Epidermal melanocyte (primary cell): ENCODE measurements around the gene AGXT2.
"Not testable (repeated sequence)": the region's sequence is repeated elsewhere in the genome, so short reads cannot be mapped to it uniquely, and the experiment has no call there.

Experiments used
- DNase-seq: peaks from one replicate; pipeline ENCODE4 v3.0.0; 2011; ENCODE audit warnings: low spot score; ENCODE audit not compliant: insufficient read length

The AGXT2 gene

DNA sequence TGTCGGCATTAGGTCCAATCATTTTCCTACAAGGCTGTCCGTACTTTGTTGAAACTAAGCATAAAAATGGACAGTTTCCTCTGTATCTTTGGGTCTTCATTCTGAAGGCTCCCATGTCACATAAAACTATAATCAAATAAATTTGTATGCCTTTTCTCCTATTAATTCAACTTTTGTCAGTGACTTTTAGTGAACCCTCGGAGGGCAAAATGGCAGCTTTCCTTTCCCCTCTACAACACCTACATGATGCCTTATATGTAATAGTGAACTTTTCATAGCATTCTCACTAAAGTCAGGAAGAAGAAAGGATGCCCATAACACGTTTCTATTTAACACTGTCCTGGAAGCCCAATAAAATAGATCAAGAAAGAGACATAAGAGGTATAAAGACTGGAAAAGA is 5.1 kb upstream of the AGXT2 start:
- no peak for DNase-seq

GRCh38 chr5:35050541-35051126 is 2.9 kb upstream of the AGXT2 start:
- no peak for DNase-seq

DNA sequence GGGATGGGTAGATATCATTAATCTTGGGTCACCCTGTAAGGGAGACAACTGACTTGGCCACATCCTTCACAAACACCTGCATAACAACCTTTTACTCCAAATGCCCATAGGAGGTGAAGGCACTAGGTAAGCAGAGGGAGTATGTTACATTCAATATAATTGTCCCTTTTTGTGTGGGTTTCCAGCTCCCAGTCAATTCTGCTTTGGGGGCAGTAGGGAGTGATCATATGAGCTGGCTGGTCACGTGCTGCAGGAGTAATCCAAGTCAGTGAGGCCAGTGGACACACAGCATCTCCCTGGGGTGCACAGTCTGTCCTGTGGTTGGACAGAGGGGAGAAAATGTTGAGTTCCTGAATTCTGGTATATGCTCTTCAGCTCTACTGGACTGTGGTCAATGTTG is 1.2 kb upstream of the AGXT2 start:
- no peak for DNase-seq

DNA sequence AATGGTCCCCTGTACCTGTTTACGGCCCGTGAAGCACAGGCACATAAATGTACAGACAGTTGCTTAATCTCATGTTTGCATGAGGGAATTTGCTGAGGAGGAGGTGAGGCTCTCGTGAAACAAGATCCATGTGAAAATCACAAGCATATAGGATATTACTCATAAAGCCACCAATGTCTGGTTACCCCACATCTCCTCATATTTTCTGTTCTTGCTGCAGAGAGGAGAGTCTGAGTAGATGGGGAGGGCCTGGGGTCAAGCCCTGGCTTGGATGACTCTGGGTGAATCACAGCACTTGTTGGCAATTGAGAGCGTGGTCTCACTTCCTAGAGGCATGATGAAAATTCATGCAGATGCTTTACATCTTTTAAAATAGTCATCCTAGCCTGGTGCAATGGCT is 975 bp downstream of the AGXT2 start:
- no peak for DNase-seq

DNA sequence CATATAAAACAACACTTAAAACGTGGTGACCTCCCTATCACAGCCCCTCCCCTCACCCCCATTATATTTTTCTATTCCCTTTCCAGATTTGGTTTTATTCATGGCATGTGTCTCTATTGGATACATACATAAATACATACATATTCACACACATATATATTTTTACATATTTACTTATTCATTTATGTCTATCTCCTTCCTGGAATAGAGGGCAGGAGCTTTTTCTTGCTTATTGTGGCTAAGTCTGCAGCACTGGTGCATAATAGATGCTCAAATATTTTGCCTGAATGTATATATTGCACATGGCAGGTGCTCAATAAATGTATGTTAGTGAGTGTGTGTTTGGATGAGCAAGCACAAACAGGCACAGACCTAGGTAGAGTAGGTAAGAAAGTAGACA is 2.5 kb downstream of the AGXT2 start:
- DNase-seq, result no peak

GRCh38 chr5:35044649-35045048 is 3.1 kb downstream of the AGXT2 start:
- DNase-seq, result no peak

- DNase-seq, result no peak
Measured at GRCh38 chr5:35042781-35043180, 5.0 kb downstream of the AGXT2 start.

DNA sequence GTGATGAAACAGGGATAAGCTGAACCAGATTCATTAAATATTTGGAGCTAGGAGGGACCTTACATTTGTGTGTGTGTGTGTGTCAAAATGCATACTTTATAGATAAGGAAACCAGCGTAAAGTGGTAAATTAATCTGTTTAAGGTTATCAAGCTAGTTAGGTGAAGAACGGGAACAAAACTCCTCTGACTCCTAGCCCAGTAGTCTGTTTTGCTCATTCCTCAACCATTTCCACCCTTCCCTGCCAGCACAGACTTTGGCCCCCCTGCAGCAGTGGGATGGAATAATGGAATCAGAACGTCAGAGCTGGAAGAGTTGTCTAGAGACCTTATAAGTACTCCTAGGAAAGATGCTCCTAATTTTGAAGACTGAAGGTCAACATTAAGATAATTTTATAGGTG is 6.5 kb downstream of the AGXT2 start:
- DNase-seq, result no peak

DNA sequence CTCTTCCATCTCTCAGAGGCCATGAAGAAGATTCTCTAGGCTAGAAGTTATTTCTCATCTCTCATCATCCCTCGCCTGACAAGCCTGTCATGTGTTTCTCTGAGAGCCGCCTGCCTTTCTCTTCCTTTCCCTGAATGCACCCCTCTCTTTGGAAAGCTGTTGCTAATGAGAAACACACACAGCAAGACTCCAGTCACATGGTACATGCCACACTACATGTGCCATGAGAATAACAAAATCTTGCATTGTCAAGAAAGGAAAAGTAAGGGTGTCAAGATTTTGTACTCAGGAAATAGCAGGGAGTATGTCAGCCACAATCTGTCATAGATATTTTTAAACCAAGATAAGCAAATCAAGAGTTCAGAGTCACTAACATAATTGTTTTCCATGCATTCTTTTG is 8.9 kb downstream of the AGXT2 start:
- no peak for DNase-seq

- DNase-seq, result no peak
Measured at GRCh38 chr5:35036536-35036935, 11.2 kb downstream of the AGXT2 start.

DNA sequence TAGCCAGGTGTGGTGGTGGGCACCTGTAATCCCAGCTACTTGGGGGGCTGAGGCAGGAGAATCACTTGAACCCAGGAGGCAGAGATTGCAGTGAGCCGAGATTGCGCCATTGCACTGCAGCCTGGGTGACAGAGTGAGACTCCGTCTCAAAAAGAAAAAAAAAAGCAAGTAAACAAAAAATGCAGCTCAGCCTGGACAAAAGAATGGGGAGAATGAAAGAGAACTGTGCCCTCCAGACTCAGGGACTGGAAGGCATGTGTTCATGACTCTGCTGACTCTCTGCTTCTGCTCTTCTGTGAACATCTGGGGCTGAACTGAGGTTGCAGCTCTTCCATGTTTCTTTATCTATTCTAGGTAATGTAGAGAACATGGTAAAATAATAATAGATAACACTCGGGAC is 11.8 kb downstream of the AGXT2 start:
- not testable (repeated sequence) for DNase-seq

- no peak for DNase-seq
Measured at GRCh38 chr5:35035271-35035670, 12.5 kb downstream of the AGXT2 start.

- no peak for DNase-seq
Measured at GRCh38 chr5:35032356-35032755, 15.4 kb downstream of the AGXT2 start.

DNA sequence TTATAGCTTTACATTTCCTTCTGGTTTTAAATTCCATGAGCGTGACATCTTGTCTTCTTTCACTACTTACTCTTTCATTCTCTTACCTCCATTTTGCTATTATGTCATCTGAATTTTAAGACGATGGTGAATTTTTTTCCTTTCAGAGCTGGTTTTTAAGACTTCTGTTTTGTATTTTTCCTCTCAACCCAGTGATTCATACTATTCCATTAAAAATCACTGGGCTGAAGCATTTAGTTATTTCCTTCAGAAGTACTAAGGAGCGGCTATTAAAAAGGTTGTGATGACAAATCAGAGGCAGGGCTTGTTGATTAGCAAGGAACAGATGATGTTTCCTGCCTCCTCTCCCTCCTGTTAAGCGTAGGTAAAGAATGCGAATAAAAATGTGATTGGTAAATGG is 16.5 kb downstream of the AGXT2 start:
- DNase-seq, result no peak

- no peak for DNase-seq
Measured at GRCh38 chr5:35030426-35031100, 17.2 kb downstream of the AGXT2 start.

DNA sequence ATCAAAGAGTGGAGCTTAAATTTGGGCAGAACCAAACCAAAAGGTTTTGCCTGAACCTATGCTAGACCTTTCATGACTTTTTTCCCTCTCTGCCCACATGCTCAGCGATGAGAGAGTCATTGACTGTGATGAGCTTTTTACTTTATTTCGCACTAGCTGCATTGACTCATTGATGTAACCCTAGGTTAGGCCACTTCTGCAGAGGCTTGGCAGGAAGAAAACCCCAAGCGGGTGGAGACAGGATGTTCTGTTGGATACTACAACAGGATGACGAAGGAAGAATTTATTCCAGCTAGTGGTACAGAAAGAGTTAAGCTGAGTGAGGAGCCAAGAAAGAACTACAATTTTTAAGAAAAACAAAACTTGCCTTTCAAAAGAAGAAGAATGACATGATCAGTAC is 18.4 kb downstream of the AGXT2 start:
- no peak for DNase-seq

DNA sequence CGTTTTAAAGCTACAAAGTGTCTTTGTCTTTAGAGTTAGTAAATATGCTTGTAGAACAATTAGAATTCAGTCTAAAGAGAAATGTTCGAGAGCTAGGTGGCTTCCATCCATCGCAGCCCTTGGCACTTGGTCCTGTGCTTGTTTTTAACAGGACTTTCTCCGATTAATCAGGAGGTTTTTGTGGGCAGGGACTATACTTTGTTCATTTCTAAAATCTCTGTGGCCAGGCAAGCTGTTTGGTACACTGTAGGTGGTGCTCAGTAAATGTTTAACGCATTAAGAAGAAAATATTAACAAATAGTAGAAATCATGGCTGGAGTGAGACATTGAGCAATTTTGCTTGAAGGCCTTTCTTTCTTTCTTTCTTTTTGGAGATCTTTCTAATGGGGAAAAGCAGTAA is 20.8 kb downstream of the AGXT2 start:
- DNase-seq, result no peak

- DNase-seq, result no peak
Measured at GRCh38 chr5:35026280-35026840, 21.4 kb downstream of the AGXT2 start.

DNA sequence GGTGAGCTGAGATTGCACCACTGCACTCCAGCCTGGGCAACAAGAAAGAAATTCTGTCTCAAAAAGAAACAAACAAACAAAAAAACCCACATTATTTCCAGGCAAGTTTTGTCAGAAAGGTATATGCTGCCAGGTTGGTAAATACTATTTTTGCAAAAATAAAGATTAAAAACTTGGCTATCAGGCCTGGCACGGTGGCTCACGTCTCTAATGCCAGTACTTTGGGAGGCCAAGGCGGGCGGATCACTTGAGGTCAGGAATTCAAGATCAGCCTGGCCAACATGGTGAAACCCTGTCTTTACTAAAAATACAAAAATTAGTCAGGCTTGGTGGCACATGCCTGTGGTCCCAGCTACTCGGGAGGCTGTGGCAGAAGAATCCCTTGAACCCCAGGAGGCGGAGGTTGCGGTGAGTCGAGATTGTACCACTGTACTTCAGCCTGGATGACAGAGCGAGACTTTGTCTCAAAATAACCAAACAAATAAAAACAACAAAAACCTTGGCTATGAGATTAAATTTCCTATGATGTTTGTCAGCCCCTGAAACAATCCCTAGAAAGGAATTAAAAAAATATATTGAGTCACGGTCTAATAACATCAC is 22.7 kb downstream of the AGXT2 start:
- DNase-seq, result no peak

GRCh38 chr5:35023391-35024178 is 24.2 kb downstream of the AGXT2 start:
- no peak for DNase-seq

- no peak for DNase-seq
Measured at GRCh38 chr5:35016174-35017051, 31.3 kb downstream of the AGXT2 start.
